ENCODE results near the gene CLASRP.

DNA sequence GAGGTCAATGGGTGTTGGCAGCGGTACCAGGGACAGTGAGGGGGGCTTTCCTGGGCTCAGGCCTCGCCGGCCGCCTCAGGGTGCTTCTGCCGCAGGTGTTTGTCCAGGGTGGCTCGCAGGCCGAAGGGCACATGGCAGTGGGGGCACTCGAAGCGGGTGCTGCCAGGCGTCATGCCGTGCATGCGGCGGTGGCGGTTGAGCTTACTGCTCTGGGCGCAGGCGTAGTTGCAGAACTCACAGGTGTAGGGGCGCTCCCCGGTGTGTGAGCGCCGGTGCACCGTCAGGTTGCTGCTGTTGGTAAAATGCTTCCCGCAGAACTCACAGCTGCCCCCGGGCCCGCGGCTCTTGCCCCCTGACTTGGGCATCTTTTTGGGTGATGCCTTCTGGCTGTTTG is 32.7 kb downstream of the CLASRP start:
- TF ChIP-seq GATA3 (IDR thresholded peaks at IDR 0.05; ENCODE audit: low read depth, low read length) (no peak), GATA2 (IDR thresholded peaks at IDR 0.05; ENCODE audit: low read depth, low read length) (no peak)

Data from SH-SY5Y (cell line).